HG03460 (cell line): ENCODE measurements around the gene BASP1.
"Not testable (repeated sequence)": the region's sequence is repeated elsewhere in the genome, so short reads cannot be mapped to it uniquely, and the experiment has no call there.

Source experiments
- ATAC-seq: cut with Tn5 transposase; IDR thresholded peaks from one replicate; pipeline ENCODE4 v1.9.1; 2021; ENCODE audit not compliant: unreplicated experiment

BASP1 gene

GRCh38 chr5:17287501-17288155 is 70.2 kb downstream of the BASP1 start:
- ATAC-seq, result no peak

- ATAC-seq, result no peak
These were observed 71.1 kb downstream of the BASP1 start for GRCh38 chr5:17288570-17288969.

- ATAC-seq, result no peak
These were observed 72.5 kb downstream of the BASP1 start for GRCh38 chr5:17289681-17290539.

GRCh38 chr5:17290540-17290974 is 73.1 kb downstream of the BASP1 start:
- ATAC-seq, result no peak

- ATAC-seq, result no peak
These were observed 75.1 kb downstream of the BASP1 start for GRCh38 chr5:17292434-17293015.

GRCh38 chr5:17294639-17295311 is 77.3 kb downstream of the BASP1 start:
- ATAC-seq, result no peak

- ATAC-seq, result no peak
These were observed 78.2 kb downstream of the BASP1 start for GRCh38 chr5:17295671-17296070.

GRCh38 chr5:17302106-17302505 is 84.7 kb downstream of the BASP1 start:
- ATAC-seq, result no peak

- no peak for ATAC-seq
These were observed 85.2 kb downstream of the BASP1 start for GRCh38 chr5:17302604-17303003.

- ATAC-seq, result no peak
These were observed 86.9 kb downstream of the BASP1 start for GRCh38 chr5:17304282-17304681.

- ATAC-seq, result no peak
These were observed 87.6 kb downstream of the BASP1 start for GRCh38 chr5:17305017-17305416.

- no peak for ATAC-seq
These were observed 88.7 kb downstream of the BASP1 start for GRCh38 chr5:17305964-17306725.

GRCh38 chr5:17306726-17307091 is 89.3 kb downstream of the BASP1 start:
- no peak for ATAC-seq

- not testable (repeated sequence) for ATAC-seq
These were observed 90.0 kb downstream of the BASP1 start for GRCh38 chr5:17307440-17307839.

GRCh38 chr5:17308326-17309065 is 91.1 kb downstream of the BASP1 start:
- ATAC-seq, result no peak

- ATAC-seq, result no peak
These were observed 92.0 kb downstream of the BASP1 start for GRCh38 chr5:17309462-17309861.

- not testable (repeated sequence) for ATAC-seq
These were observed 93.1 kb downstream of the BASP1 start for GRCh38 chr5:17310502-17310901.

GRCh38 chr5:17311811-17312210 is 94.4 kb downstream of the BASP1 start:
- not testable (repeated sequence) for ATAC-seq

- ATAC-seq, result no peak
These were observed 94.9 kb downstream of the BASP1 start for GRCh38 chr5:17312358-17312757.

GRCh38 chr5:17314907-17315471 is 97.6 kb downstream of the BASP1 start:
- no peak for ATAC-seq
